ENCODE data around the gene DCAF6.
A peak's percentile ranks its signal among the peaks of the same experiment; 100 is the strongest.
"Not testable (repeated sequence)": the region's sequence is repeated elsewhere in the genome, so short reads cannot be mapped to it uniquely, and the experiment has no call there.

DCAF6 gene

GRCh38 chr1:168031627-168032026, 95.1 kb downstream of the DCAF6 start:
- peak in 1 of 4 experiments; percentile 14 for DNase-seq

GRCh38 chr1:168032029-168032428, 95.5 kb downstream of the DCAF6 start:
- DNase-seq: peak in 3 of 4 experiments; percentile 32 to 67 (median 53)

GRCh38 chr1:168035345-168035744, 98.9 kb downstream of the DCAF6 start:
- no peak for DNase-seq

- no peak for DNase-seq
Observed at GRCh38 chr1:168042362-168042761, 105.9 kb downstream of the DCAF6 start.

- DNase-seq: no peak
Observed at GRCh38 chr1:168045311-168045710, 108.8 kb downstream of the DCAF6 start.

- no peak for DNase-seq
Observed at GRCh38 chr1:168050307-168050706, 113.8 kb downstream of the DCAF6 start.

GRCh38 chr1:168050880-168051279, 114.4 kb downstream of the DCAF6 start:
- no peak for DNase-seq

- no peak for DNase-seq
Observed at GRCh38 chr1:168053681-168054080, 117.2 kb downstream of the DCAF6 start.

- peak; percentile 38 to 73 (median 65) for DNase-seq
Observed at GRCh38 chr1:168054117-168054516, 117.6 kb downstream of the DCAF6 start.

- DNase-seq: not testable (repeated sequence)
Observed at GRCh38 chr1:168056152-168056551, 119.7 kb downstream of the DCAF6 start.

- no peak for DNase-seq
Observed at GRCh38 chr1:168057355-168057754, 120.9 kb downstream of the DCAF6 start.

GRCh38 chr1:168057921-168058320, 121.4 kb downstream of the DCAF6 start:
- DNase-seq: no peak

- DNase-seq: no peak
Observed at GRCh38 chr1:168064216-168064615, 127.7 kb downstream of the DCAF6 start.

GRCh38 chr1:168065506-168065905, 129.0 kb downstream of the DCAF6 start:
- no peak for DNase-seq

- DNase-seq: no peak
Observed at GRCh38 chr1:168069384-168069783, 132.9 kb downstream of the DCAF6 start.

GRCh38 chr1:168079761-168080160, 143.3 kb downstream of the DCAF6 start:
- DNase-seq: no peak

- peak; percentile 89 to 98 (median 92) for DNase-seq
Observed at GRCh38 chr1:168081373-168082007, 145.0 kb downstream of the DCAF6 start.

GRCh38 chr1:168082008-168082876, 145.8 kb downstream of the DCAF6 start:
- peak; percentile 83 to 90 (median 86) for DNase-seq

- no peak for DNase-seq
Observed at GRCh38 chr1:168083456-168084325, 147.2 kb downstream of the DCAF6 start.

- peak; percentile 77 to 89 (median 85) for DNase-seq
Observed at GRCh38 chr1:168084396-168085231, 148.1 kb downstream of the DCAF6 start.

- no peak for DNase-seq
Observed at GRCh38 chr1:168085401-168085872, 149.0 kb downstream of the DCAF6 start.

- no peak for DNase-seq
Observed at GRCh38 chr1:168086438-168086837, 150.0 kb downstream of the DCAF6 start.
